GM12873 (cell line): ENCODE data around the gene GALNT2.

ENCODE experiments used
- TF ChIP-seq, protein P1 (sequence below): IDR thresholded peaks from 2 replicates; pipeline ENCODE4 v1.5.1; 2012; ENCODE audit warnings: low read depth, mild to moderate bottlenecking, moderate library complexity, low read length, control low read depth; ENCODE audit not compliant: insufficient read depth; ENCODE audit errors: missing control alignments

The GALNT2 gene

DNA sequence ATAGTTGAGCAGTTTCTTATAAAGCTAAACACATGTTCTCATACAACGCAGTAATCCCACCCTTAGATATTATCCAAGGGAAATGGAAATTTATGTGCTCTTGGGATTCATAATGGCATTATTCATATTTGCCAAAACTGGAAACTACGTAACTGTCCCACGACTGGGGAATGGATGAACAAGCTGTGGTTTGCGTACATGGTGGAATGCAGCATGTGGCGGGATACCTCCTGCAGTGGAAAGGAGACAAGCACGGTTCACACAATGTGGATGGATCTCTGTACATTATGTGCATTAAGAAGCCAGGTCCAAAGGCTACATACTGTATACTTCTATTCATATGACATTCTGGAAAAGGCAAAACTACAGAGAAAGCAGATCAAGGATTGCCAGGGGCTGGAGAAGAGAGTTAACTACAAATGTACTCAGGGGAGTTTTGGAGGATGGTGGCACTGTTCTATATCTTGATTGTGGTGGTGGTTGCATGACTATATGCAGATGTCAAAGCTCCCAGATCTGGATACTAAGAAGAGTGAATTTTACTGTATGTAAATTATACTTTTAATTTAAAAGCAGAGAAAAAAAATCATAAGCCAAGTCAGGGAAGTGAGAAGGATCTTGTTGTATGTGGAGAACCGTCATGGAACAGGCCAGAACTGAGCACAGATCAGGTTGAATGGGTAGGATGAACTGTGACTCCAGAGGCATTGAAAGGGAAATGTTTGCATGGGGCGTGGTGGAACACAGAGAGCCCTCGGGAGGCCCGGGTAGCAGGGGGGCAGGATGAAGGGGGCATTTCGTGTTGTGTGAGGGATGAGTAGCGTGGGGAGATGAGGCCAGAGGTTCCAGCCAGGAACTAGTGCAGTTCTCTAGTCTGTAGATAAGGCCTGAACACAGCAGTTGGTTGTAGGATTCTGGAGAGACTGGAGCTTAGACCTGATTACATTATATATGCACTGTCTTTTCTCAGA is 90.7 kb downstream of the GALNT2 start:
- TF ChIP-seq, protein P1, sequence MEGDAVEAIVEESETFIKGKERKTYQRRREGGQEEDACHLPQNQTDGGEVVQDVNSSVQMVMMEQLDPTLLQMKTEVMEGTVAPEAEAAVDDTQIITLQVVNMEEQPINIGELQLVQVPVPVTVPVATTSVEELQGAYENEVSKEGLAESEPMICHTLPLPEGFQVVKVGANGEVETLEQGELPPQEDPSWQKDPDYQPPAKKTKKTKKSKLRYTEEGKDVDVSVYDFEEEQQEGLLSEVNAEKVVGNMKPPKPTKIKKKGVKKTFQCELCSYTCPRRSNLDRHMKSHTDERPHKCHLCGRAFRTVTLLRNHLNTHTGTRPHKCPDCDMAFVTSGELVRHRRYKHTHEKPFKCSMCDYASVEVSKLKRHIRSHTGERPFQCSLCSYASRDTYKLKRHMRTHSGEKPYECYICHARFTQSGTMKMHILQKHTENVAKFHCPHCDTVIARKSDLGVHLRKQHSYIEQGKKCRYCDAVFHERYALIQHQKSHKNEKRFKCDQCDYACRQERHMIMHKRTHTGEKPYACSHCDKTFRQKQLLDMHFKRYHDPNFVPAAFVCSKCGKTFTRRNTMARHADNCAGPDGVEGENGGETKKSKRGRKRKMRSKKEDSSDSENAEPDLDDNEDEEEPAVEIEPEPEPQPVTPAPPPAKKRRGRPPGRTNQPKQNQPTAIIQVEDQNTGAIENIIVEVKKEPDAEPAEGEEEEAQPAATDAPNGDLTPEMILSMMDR: no peak

DNA sequence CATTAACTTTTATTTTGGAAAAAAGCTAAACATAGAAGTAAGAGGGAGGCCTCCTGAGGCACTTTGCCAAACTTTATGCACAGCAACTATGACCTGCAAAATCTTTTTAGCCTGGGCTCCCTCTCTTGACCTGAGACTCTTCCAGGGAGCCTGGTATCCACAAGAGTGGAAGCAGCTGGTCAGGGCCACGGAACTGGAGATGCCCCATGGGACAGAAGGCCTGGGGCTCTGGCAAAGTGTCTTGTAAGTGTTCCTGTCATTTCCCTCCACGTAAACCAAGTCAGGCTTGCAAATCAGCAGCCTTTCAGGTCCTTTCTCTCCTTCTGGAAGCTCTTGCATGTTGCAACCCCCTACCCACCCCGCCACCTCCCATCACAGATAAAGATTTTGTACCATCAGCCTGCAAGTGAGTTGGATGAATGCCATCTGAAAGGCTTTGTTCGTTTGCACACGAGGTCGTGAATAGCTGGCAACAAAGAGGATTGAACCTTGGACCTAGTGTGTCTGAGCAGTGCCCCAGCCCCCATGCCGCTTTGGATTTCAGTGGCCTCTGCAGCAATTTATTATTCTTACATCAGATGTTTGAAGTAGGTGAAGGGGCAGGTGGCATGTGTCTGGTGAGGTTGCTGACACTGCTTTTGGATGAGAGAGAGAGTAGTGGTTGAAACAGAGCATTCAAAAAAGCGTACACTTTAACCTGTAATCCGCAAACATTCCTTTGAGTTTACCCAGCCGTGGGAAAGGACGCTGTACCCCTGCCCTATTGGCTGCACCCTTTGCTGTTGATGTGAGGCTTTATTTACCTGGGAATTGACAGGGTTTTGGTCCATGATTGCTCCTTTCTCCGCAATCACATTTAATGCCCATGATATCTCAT is 91.6 kb downstream of the GALNT2 start:
- TF ChIP-seq, protein P1: no peak

DNA sequence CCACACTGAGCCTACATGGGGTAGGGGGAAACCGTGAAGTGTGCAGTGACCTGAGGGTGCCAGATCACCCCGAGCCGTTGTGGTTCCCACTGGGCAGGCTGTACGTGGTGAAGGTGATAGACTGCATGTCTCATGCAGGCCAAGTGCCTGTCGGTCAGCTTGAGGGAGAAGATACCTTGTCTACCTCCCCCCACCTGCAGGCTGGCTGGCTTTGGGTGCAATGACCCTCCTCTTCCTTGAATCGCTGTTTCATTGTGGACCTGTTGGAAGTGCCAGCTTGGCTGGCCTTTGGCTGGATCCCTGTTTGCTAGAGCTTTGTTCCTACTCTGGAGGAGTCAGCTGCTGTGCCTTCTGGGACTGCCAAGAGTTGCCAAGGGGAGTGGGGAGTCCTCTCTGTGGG is 92.5 kb downstream of the GALNT2 start:
- TF ChIP-seq, protein P1: no peak

DNA sequence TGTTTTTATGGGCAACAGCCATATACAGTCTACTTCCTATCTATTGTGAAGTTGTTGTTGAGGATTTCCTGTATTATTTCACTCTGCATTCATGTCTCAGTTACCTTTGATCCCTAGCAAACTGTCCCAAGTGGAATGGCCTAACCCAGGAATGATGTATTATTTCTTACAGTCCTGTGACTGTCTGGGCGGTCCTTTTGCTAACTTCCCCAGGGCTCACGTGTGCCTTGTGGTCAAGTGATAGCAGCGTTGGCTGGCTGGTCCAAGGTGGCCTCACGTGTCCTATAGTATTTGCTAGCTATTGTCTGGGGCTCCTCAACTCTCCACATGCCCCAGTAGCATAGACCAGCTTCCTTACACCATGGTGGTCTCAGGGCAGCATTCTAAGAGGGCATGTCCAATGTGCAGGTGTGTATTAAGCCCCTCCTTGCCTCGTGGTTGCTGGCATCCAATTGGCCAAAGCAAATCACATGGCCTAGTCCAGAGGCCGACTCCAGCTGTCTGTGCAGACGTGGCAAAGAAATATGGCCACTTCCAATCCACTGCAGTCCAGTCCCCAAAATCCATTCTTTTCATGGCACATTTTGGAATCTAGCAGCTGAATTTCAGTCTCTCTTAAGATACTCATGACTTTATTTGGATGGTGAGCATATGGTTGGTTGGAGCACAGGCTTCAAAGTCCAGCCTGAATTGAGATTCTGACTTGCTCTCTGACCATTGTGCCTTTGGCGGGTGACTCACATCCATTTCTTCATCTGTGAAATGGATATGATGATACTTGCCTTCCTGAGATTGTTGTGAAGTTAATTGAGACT is 94.1 kb downstream of the GALNT2 start:
- TF ChIP-seq, protein P1: no peak

DNA sequence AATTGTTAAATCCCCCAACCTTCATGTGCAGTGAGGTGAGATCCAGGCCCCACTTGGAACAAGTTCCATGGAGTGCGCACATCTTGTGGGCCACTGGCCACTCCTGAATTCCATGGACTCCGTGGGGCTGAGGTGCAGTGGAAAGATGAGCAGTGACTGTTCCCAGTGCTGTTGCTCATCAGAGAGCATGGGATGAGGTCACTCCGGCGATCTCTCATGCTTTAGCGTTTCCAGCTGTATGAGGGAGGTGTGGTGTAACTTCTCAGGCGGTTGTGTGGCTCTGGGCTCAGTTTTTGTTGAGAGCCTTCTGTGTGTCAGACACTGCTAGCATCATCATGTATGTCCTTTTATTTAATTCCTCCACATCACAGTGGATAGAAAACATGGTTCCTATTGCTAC is 96.2 kb downstream of the GALNT2 start:
- TF ChIP-seq, protein P1: no peak

DNA sequence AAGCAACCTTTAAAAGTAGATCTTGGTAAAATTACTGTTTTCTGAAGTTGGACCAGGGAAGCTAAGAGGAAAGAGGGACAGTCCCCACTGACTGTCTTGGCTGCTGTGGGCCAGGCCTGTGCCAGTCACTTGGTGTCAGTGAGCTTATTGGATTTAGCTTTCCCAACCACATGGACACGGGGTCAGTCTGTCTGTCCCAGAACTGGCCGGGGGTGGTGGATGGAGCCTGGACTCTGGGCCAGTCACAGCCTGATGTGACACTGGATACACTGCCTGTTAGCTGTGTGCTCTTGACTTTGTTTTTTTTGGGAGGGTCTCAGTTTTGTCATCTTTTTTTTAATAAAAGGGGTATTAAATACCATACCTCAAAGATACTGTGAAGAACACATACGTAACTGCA is 96.7 kb downstream of the GALNT2 start:
- TF ChIP-seq, protein P1: no peak
